GM19238 (cell line): ENCODE results near the gene POLR3A.
A peak's percentile ranks its signal among the peaks of the same experiment; 100 is the strongest.
"Not testable (repeated sequence)": the region's sequence is repeated elsewhere in the genome, so short reads cannot be mapped to it uniquely, and the experiment has no call there.

ENCODE experiments used
- DNase-seq: peaks from one replicate; pipeline ENCODE4 v3.0.0; 2011; ENCODE audit warnings: low spot score; ENCODE audit not compliant: insufficient read length

Gene POLR3A

DNA sequence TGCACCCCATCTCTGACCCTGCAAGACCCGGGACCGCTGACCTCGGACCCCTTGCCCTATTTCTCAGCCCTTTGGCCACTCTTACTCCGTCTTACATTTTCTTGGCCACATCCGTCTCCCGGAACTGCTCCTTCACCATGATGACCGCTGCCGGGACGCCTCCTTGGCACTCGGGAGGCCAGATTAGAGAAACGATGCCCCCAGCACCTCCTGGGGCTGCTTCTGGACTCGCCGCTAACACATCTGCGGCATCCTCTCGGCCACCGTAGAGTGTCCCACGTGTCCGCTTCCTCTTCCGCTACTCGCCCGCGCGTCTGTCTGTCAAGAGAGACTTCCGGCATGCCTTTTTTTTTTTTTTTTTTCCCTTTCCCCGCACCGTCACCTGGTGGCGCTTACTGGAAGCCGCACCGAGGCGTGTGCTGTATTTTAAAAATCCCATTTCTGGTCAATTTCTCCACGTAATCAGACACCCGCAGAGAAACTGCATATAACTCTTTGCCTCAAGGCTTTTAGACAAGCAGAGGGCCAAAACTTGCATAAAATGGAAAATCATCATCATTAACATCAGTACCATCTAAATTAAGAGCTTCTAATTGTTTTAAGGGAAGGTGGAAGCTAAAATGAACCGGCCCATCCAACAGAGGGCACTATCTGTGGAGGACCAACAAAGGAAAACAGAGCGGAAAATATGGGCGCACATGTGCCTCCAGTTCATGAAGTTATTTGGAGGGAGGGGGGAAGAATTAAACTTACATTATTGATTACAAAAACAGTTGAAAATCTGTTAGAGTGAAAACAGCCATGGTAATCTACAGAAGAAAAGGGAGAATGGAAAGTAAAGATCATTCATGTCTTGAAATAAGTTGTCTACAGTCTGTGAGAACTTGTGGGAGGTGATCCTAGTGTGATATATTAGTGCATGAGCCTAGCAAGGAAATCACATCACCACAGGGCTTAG is at the start of gene POLR3A:
Gene POLR3A, minus strand, starts transcription at position 247 of the 958 bp plus-strand sequence. Its CDS starts 108 bp downstream, at position 139.
- DNase-seq, result peak; percentile 86

DNA sequence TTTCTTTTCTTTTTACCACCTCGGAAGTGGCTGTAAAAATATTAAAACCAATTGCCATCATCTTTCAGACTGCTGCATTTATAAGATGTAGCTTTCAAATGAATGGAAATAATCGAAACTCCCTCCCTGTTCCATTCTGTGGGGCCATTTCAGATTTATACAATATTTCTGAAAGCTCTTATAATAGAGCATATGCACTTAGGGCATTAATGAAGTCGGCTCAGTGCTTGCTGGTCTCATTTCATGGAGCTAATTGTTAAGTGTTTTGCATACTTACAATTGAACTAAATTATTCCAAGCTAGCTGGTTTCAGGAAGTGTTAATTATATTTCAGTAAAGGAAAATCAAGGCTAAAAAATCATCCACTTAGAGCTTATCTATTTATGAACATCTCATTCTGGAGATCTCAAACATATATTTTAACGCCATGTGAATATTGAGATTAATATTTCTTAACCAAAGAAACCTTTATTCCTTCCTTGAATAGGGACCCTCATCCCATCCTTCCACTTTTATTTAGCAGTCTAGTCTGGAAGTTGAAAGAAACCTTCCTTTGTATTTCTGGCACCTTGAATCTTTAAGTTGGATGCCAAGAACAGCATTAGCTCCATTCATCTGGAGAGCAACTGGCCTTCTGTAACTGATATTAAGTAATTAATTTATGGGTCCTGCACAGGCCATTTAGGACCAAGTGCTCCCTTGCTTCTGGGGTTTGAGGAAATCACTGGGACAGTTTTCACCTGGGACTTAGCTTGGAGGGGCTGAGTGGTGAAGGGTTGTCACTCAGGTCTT is 49.4 kb upstream of the POLR3A start:
- DNase-seq, result no peak

- not testable (repeated sequence) for DNase-seq
Observed at GRCh38 chr10:78075806-78076205, 46.5 kb upstream of the POLR3A start.

GRCh38 chr10:78072504-78072903 is 43.2 kb upstream of the POLR3A start:
- no peak for DNase-seq

DNA sequence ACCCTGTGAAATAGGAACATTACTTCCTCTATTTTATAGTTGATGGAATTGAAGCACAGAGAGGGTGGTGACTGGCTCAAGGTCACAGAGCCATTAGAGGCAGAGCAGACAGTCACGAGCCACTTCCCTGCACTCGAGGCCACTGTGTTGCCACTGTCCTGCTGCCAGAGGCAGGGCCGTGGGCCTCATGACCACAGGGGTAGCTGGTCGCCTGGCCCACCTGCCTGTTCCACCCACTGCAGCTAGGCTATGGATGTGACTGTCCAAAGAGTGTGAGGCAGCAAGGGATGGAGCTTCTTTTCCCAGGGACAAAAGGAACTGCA is 42.5 kb upstream of the POLR3A start:
- no peak for DNase-seq

DNA sequence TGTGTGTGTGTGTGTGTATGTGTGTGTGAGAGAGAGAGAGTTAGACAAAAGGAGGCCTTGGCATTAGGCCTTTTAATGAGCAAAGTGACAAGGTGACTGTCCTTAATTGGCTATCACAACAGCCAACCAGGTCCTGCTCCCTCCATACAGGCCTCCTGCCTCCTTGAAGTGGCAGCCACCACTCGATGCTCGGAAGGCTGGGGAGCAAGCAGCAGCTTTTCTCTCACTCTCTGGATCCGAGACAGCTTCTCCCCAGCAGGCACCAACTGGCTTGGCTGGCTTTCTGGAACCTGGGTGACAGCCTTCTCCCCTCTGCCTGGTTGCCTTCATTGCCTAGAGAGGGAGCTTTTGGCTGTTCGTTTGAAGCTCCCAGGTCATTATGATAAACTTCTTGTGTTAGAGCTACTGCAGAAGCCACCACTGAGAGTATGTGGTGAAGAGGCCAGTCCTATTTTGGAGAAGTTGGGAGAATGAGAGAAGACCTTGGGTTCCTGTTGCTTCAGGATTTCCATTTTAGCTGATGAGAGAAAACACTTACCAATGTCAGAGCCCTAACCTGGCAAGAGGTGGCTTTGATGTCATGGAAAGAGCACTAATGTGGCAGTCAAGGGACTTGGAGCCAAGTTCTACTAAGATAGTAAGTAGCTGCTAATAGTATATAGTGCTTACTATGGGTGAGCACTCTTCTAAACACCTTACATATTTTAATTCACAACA is 42.0 kb upstream of the POLR3A start:
- DNase-seq, result no peak

DNA sequence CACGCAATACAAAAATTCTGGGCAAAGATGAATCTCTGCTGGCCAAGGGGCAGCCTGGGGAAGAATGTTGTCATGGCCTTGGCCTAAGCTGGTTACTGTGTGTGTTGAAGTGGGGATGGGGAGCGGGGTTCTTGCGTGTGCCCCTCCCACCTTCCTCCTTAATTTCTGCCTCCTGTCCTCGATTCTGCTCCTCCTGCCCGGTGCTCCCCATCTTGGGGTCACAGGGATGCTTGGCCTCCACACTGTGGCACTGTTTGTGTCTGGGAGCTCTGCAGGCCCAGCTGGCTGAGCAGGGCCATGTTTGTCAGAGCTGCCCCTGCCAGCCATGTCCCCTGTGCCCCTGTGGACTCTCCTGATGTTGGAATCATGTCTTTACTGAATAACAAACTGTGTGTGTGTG is 41.4 kb upstream of the POLR3A start:
- no peak for DNase-seq

DNA sequence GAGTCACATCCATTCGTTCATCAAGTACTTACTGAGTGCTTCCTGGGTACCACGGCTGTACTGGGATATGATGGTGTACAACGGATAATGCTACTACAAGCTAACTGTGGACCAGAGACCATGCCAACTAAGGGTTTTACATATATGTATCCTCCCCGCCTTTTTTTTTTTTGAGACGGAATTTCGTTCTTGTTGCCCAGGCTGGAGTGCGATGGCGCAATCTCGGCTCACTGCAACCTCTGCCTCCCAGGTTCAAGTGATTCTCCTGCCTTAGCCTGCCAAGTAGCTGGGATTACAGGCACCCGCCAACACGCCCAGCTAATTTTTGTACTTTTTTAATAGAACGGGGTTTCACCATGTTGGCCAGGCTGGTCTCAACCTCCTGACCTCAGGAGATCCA is 40.7 kb upstream of the POLR3A start:
- DNase-seq, result not testable (repeated sequence)

GRCh38 chr10:78069151-78069550 is 39.8 kb upstream of the POLR3A start:
- no peak for DNase-seq

DNA sequence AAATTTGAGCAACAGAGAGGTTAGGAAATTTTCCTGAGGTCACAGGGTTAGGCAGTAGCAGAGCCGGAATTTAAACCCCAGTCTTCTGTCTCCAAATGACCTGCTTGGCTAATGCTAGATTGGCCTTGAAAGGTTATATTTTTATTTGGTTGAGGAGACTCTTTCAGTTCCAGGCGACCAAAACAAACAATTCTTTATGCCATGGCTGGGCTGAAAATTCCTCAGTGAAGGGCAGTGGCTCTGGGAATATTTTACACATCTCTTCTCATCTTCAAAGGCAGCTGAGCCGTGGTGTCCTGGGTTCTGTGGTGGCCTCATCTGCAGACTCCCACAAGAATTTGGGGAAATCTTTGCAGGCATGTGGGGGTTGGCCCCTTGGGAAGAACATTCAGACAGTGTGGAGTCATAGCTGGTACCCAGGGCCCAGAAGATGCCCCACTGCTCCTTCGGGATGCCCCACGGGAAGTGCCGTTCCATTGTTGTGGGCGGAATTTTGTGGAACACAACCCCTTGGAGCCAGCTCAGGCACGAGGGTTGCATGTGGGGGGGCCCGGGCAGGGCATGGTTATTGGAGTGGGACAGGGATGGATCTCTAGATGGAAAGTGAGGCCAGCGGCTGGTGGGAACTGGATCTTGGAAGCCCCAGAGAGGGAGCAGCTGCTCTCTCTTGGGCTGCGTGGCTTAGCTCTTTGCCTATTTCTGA is 37.6 kb upstream of the POLR3A start:
- no peak for DNase-seq

- no peak for DNase-seq
Observed at GRCh38 chr10:78066012-78066411, 36.7 kb upstream of the POLR3A start.

- DNase-seq, result no peak
Observed at GRCh38 chr10:78065611-78066010, 36.3 kb upstream of the POLR3A start.

DNA sequence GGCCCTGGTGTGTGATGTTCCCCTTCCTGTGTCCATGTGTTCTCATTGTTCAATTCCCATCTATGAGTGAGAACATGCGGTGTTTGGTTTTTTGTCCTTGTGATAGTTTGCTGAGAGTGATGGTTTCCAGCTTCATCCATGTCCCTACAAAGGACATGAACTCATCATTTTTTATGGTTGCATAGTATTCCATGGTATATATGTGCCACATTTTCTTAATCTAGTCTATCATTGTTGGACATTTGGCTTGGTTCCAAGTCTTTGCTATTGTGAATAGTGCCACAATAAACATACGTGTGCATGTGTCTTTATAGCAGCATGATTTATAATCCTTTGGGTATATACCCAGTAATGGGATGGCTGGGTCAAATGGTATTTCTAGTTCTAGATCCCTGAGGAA is 35.6 kb upstream of the POLR3A start:
- DNase-seq, result not testable (repeated sequence)

DNA sequence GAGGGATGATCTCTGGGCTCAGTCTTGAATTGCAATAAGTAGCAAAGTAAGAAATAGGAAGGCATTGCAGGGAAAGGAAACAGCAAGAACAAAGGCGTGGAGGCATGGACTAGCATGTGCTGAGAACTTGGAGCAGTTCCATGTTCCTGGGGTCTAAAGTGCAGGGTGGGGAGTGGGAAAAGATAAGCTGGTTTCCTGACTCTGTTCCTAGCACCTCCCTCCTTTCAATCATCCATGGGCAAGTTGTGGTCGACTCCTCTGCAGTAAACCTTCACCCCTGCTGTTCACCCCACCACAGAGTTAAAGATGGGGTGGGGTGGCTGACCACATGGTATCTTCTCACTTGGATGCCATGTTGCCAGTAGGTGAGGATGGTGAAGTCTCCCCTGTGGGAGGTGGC is 33.9 kb upstream of the POLR3A start:
- no peak for DNase-seq

- no peak for DNase-seq
Observed at GRCh38 chr10:78062296-78062695, 33.0 kb upstream of the POLR3A start.

DNA sequence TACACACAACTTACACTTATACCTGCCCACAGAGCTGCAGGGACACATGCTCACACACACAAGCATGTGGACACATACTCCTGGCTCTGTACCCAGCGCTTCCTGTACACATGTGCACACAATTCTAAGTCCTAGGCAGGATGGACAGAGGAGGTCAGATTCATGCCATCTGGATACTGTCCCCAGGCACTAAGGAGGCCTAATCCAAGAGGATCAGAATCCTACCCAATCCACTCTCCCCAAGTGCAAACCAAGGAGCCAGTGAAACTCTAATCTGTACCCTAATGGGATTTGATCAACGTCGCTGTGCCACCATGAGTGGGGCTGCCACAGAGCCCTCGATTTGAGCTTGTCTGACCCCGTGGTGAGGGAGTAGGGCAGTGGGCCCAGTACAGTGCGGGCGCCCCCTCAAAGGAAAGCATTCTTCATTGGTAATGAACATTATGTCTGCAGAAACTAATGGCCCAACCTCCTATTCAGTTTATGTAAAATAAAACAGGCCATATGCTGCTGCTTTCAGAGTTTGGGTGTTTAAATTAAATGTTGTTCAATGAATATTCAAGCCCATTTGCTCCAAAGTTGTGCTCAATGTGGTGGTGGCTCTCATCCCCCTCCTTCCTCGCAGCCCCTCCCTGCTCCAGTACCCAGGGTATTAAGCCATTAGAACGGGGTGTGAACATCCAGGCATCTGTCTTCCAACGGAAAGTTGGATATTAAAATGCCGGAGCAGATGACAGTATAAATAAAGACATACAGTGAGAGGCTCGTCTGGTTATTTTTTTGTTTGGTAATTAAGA is 30.8 kb upstream of the POLR3A start:
- no peak for DNase-seq

- no peak for DNase-seq
Observed at GRCh38 chr10:78058562-78058961, 29.2 kb upstream of the POLR3A start.

DNA sequence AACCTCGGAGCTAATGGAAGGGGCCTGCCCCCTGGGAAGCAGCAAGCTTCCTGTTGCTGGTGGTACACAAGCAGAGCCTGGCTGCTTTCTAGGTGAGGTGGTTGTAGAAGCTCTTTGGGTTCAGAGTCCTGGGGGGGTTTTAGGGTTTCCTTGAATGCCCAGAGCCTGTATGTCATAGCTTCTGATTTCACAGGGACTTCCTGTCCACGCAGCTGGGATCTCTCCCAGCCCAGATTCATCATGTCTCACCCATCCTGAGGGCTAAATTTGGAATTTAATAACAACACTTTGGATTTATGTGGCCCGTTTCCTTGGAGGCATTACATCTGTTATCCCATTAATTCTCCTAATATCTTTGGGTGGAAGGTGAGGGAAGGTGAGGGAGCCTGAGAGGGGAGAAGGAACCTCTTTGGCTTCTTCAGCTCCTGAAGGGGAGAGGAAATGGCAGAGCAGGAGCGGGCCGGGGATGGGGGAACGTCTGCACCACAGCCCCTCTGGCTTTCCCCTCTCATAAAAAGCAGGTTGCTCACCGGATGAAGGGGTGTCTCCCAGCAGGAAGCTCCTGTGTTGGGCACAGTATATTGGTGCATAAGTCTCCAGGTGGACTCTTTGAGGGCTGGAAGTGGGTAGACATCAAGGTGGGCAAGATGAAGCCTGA is 24.0 kb upstream of the POLR3A start:
- no peak for DNase-seq

DNA sequence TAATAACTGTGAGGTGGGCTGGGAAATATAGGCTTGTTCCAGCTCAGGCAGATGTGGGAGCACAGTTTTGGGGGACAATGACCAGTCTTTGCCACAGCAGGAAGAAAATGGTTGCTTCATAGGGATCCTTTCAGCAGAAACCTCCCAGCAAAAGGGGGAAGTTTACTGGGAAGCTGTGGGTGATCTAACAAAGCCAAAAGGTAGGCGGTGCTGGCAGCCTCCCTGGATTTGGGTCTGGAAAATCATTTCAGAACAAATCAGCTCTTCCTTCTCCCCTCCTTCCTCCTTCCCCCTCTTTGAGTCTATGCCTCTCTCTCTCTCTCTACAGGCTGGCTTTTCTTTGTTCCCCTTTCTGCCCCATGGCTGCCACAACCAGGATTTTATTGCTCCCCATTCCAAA is 20.5 kb upstream of the POLR3A start:
- no peak for DNase-seq
